Fibroblast of lung (primary cell): Measurements from ENCODE around the gene FADS2. TPM values are rescaled to one million over a fixed set of nuclear protein-coding genes. Genes with fewer than 3 reads are reported as not detected.

Experiments used
- DNase-seq, 2 donors: peaks; one replicate each; pipeline versions ENCODE4 v3.0.0 to v3.0.0-alpha.2; 2010; ENCODE audit warnings: low read depth in 2 of 2
- H2AFZ ChIP-seq: 2 replicates; pipeline ENCODE4 v1.5.1; 2012; ENCODE audit warnings: low read length, control low read depth, inconsistent platforms
- H3K27ac ChIP-seq: 2 replicates; pipeline ENCODE4 v1.5.1; 2011; ENCODE audit warnings: low read length, control low read depth; ENCODE audit not compliant: insufficient read depth
- H3K27me3 ChIP-seq: 2 replicates; pipeline ENCODE4 v1.5.1; 2011; ENCODE audit warnings: mild to moderate bottlenecking, low read length; ENCODE audit not compliant: control insufficient read depth, insufficient read depth
- H3K36me3 ChIP-seq: 2 replicates; pipeline ENCODE4 v1.5.1; 2011; ENCODE audit warnings: low read length; ENCODE audit not compliant: control insufficient read depth, insufficient read depth
- H3K4me1 ChIP-seq: 2 replicates; pipeline ENCODE4 v1.5.1; 2011; ENCODE audit warnings: low read length; ENCODE audit not compliant: control insufficient read depth, insufficient read depth; ENCODE audit errors: extremely low read depth
- H3K4me2 ChIP-seq: 2 replicates; pipeline ENCODE4 v1.5.1; 2011; ENCODE audit warnings: low read length, control low read depth; ENCODE audit not compliant: insufficient read depth; ENCODE audit errors: extremely low read depth
- H3K4me3 ChIP-seq, 4 experiments: fragments of 200-600 bp in 1 of 4; sonication (generic) in 1 of 4; replicated peaks in 1 of 4; 2 replicates each; pipeline ENCODE4 v1.5.1; 2011 to 2016; ENCODE audit warnings: low read length in 4 of 4, low read depth in 3 of 4, mild to moderate bottlenecking in 3 of 4, control low read depth in 2 of 4, inconsistent platforms in 1 of 4, mixed read lengths in 1 of 4; ENCODE audit not compliant: insufficient read depth in 1 of 4; ENCODE audit errors: control extremely low read depth in 1 of 4
- H3K79me2 ChIP-seq: 2 replicates; pipeline ENCODE4 v1.5.1; 2012; ENCODE audit warnings: mild to moderate bottlenecking, low read length, inconsistent platforms; ENCODE audit not compliant: control insufficient read depth, insufficient read depth
- H3K9ac ChIP-seq: 2 replicates; pipeline ENCODE4 v1.5.1; 2011; ENCODE audit warnings: mild to moderate bottlenecking, low read length, control low read depth; ENCODE audit not compliant: insufficient read depth
- H3K9me3 ChIP-seq: 2 replicates; pipeline ENCODE4 v1.5.1; 2012; ENCODE audit warnings: low read depth, low read length; ENCODE audit not compliant: control insufficient read depth, insufficient read depth
- H4K20me1 ChIP-seq: 2 replicates; pipeline ENCODE4 v1.5.1; 2011; ENCODE audit warnings: low read length; ENCODE audit not compliant: control insufficient read depth, insufficient read depth; ENCODE audit errors: extremely low read depth
- EZH2 ChIP-seq: IDR thresholded peaks from 2 replicates; pipeline ENCODE4 v1.5.1; 2012; ENCODE audit warnings: low read length, control low read depth, mild to moderate bottlenecking; ENCODE audit errors: missing control alignments
- polyA plus RNA-seq, 2 donors: library from polyadenylated mRNA; depleted of rRNA in 1 of 2; stranded (reverse) in 1 of 2; unstranded in 1 of 2; fragments of >200 nt; gene quantifications; 2 replicates each; pipeline ENCODE4 v1.2.1, GENCODE V29; 2011 to 2012; ENCODE audit warnings: missing spikeins in 1 of 2
- total RNA-seq: library from RNA; depleted of rRNA; stranded (reverse); fragments of >200 nt; gene quantifications from 2 replicates; pipeline ENCODE4 v1.2.1, GENCODE V29; 2014
- TF ChIP-seq, protein P1 (sequence below), 2 donors: IDR thresholded peaks in 1 of 2; conservative IDR thresholded peaks in 1 of 2; 1 replicate in 1 of 2; 2 replicates in 1 of 2; pipeline ENCODE4 v1.5.1; 2011 to 2012; ENCODE audit warnings: low read length in 2 of 2, control low read depth in 1 of 2, inconsistent platforms in 1 of 2, low read depth in 1 of 2, mild to moderate bottlenecking in 1 of 2

FADS2 gene
- total and polyA plus RNA-seq, 2 donors (not counting 1 experiment from before 2014, with no cell fraction given), result 418 to 932 TPM

DNA sequence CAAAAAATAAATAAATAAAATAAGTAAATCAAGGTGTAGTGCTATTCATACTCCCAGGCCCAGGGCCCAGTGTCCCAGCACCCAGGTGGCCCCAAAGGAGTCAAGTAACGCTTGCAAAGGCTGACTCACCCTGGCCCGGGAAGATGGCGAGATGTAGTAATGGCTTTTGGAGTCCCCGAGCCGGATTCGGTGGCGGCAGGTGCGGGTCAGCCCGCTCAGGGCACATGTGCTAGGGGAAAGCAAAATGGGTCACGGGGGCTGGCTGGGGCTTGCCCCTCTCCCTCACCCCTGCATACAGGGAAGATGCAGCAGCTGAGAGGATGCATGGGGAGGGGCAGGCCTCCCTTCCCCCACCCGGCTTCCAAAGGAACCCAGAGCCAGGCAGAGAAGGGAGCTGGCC lies 74.2 kb downstream of the FADS2 start:
- TF ChIP-seq, protein P1, sequence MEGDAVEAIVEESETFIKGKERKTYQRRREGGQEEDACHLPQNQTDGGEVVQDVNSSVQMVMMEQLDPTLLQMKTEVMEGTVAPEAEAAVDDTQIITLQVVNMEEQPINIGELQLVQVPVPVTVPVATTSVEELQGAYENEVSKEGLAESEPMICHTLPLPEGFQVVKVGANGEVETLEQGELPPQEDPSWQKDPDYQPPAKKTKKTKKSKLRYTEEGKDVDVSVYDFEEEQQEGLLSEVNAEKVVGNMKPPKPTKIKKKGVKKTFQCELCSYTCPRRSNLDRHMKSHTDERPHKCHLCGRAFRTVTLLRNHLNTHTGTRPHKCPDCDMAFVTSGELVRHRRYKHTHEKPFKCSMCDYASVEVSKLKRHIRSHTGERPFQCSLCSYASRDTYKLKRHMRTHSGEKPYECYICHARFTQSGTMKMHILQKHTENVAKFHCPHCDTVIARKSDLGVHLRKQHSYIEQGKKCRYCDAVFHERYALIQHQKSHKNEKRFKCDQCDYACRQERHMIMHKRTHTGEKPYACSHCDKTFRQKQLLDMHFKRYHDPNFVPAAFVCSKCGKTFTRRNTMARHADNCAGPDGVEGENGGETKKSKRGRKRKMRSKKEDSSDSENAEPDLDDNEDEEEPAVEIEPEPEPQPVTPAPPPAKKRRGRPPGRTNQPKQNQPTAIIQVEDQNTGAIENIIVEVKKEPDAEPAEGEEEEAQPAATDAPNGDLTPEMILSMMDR (conservative IDR thresholded peaks at IDR 0.05 in 1 of 2, IDR thresholded peaks at IDR 0.05 in 1 of 2; ENCODE audit: low read depth in 1 of 2, low read length in 2 of 2), result no peak
- no peak for TF ChIP-seq EZH2
- Histone ChIP-seq H3K27me3 (no peaks in the 10 kb centered on the region), H3K4me2 (no peak overlapping the region), H3K27ac (no peak overlapping the region), H4K20me1 (no peaks in the 10 kb centered on the region), H3K4me3 (no peak overlapping the region), H3K79me2 (no peaks in the 10 kb centered on the region), H3K9me3 (no peaks in the 10 kb centered on the region), H3K9ac (no peak overlapping the region), H3K36me3 (peaks cover 5% of the 10 kb centered on the region), H2AFZ (no peak overlapping the region), H3K4me1 (no peaks in the 10 kb centered on the region)
- no peak for DNase-seq

DNA sequence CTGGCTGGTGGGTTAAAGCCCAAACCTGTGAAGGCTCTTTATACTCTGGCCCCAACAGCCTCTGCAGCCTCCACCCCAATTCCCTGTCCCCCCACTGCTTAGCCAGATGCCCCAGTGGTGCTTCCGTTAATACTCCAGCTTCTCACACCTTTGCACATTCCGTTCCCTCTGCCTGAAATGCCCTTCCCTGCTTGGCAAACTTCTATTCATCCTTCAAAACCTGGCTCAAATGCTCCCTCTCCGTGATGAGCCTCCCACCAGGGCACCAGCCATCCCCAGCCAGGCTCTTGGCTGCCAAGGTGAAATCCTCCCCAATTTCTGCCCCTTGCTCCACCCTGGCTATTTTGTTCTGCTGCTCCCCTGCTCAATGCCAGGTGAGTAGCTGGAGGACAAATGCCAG lies 75.7 kb downstream of the FADS2 start:
- Histone ChIP-seq H3K4me1 (no peaks in the 10 kb centered on the region), H3K9me3 (no peaks in the 10 kb centered on the region), H3K27ac (no peak overlapping the region), H4K20me1 (no peaks in the 10 kb centered on the region), H3K27me3 (no peaks in the 10 kb centered on the region), H3K4me3 (no peak overlapping the region), H3K79me2 (no peaks in the 10 kb centered on the region), H2AFZ (no peak overlapping the region), H3K36me3 (peaks cover 3% of the 10 kb centered on the region), H3K9ac (no peak overlapping the region), H3K4me2 (no peak overlapping the region)
- no peak for DNase-seq
- TF ChIP-seq EZH2, result no peak
- TF ChIP-seq, protein P1 (conservative IDR thresholded peaks at IDR 0.05 in 1 of 2, IDR thresholded peaks at IDR 0.05 in 1 of 2; ENCODE audit: low read depth in 1 of 2, low read length in 2 of 2), result no peak

DNA sequence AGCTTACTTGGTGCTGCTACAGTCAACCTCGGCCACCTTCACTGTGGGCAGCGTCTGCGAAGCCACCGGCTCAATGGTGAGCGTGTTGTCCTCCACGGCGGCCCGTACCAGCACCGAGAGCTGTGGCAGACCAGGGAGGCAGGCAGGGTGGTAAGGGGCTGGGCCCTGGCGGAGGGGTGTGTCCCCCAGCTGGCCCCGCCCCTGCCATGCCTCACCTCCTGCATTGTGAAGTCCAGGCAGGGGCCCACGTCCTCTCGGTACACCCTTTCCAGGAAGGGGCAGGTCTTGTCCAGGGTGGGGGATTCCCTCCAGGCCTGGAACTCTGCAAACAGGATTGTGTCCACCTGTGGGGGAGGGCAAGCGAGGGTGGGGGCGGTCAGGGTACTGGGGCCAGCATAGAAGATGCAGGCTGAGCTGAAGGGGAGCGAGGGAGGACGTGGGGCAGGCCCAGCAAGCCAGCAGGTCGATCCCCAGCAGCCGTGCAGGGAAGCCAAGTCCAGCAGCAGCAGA lies 76.5 kb downstream of the FADS2 start:
- Histone ChIP-seq H3K4me1 (no peaks in the 10 kb centered on the region), H3K4me3 (no peak overlapping the region), H3K27me3 (no peaks in the 10 kb centered on the region), H3K9me3 (no peaks in the 10 kb centered on the region), H3K4me2 (no peak overlapping the region), H2AFZ (no peak overlapping the region), H4K20me1 (no peaks in the 10 kb centered on the region), H3K9ac (no peak overlapping the region), H3K27ac (no peak overlapping the region), H3K79me2 (no peaks in the 10 kb centered on the region), H3K36me3 (peaks cover 3% of the 10 kb centered on the region)
- TF ChIP-seq, protein P1 (conservative IDR thresholded peaks at IDR 0.05 in 1 of 2, IDR thresholded peaks at IDR 0.05 in 1 of 2; ENCODE audit: low read depth in 1 of 2, low read length in 2 of 2), result no peak
- TF ChIP-seq EZH2, result no peak
- no peak for DNase-seq
